CD8-positive, alpha-beta memory T cell (primary cell): ENCODE results near the gene FAM89A. TPM values are rescaled to one million over a fixed set of nuclear protein-coding genes. Genes with fewer than 3 reads are reported as not detected.
"Not testable (repeated sequence)": the region's sequence is repeated elsewhere in the genome, so short reads cannot be mapped to it uniquely, and the experiment has no call there.

Experiments
- CTCF ChIA-PET: fragments of 350-600 bp; sonication (Branson Sonifier 250); formaldehyde crosslinking; loops from one replicate; lab custom pipeline; 2021; ENCODE audit warnings: antibody characterized with exemption; lab: Charles Lee
- POLR2A ChIA-PET: fragments of 350-600 bp; sonication (Branson Sonifier 250); formaldehyde crosslinking; loops from one replicate; lab custom pipeline; 2021; ENCODE audit warnings: antibody characterized with exemption; lab: Charles Lee
- DNase-seq, 5 donors: peaks; one replicate each; pipeline versions ENCODE4 v3.0.0 to v3.0.0-alpha.2; 2020 to 2022; ENCODE audit warnings: mixed read lengths in 1 of 5
- H3K27ac ChIP-seq: one replicate; pipeline ENCODE4 v1.7.0; 2013; ENCODE audit warnings: low read depth, mild to moderate bottlenecking, low read length, moderate library complexity
- H3K27me3 ChIP-seq: 2 replicates; pipeline ENCODE4 v1.7.0; 2013; ENCODE audit warnings: low read length, mild to moderate bottlenecking; ENCODE audit not compliant: insufficient read depth, poor library complexity, severe bottlenecking
- H3K36me3 ChIP-seq: 2 replicates; pipeline ENCODE4 v1.7.0; 2013; ENCODE audit warnings: mild to moderate bottlenecking, low read length, moderate library complexity; ENCODE audit not compliant: insufficient read depth
- H3K4me1 ChIP-seq: 2 replicates; pipeline ENCODE4 v1.7.0; 2013; ENCODE audit warnings: mild to moderate bottlenecking, low read length, moderate library complexity; ENCODE audit not compliant: insufficient read depth
- H3K4me3 ChIP-seq: 2 replicates; pipeline ENCODE4 v1.7.0; 2013; ENCODE audit warnings: mild to moderate bottlenecking, low read length
- H3K9me3 ChIP-seq: 2 replicates; pipeline ENCODE4 v1.7.0; 2013; ENCODE audit warnings: mild to moderate bottlenecking, low read length
- H3K27ac Mint-ChIP-seq, 8 donors: one replicate each; pipeline ENCODE4 v1.8.0; 2020 to 2021; ENCODE audit warnings: mixed read lengths in 8 of 8, mild to moderate bottlenecking in 6 of 8, inconsistent platforms in 3 of 8, moderate library complexity in 3 of 8
- H3K27me3 Mint-ChIP-seq, 2 donors: one replicate each; pipeline ENCODE4 v1.8.0; 2020 to 2021; ENCODE audit warnings: mixed read lengths in 2 of 2, mild to moderate bottlenecking in 1 of 2, moderate library complexity in 1 of 2
- H3K36me3 Mint-ChIP-seq, 3 donors: one replicate each; pipeline ENCODE4 v1.8.0; 2020 to 2021; ENCODE audit warnings: mixed read lengths in 3 of 3, inconsistent platforms in 1 of 3, mild to moderate bottlenecking in 1 of 3
- H3K4me1 Mint-ChIP-seq, 3 donors: one replicate each; pipeline ENCODE4 v1.8.0; 2020 to 2021; ENCODE audit warnings: mixed read lengths in 3 of 3, inconsistent platforms in 1 of 3, mild to moderate bottlenecking in 1 of 3
- H3K4me3 Mint-ChIP-seq, 7 donors: one replicate each; pipeline ENCODE4 v1.8.0; 2020 to 2021; ENCODE audit warnings: mixed read lengths in 7 of 7, mild to moderate bottlenecking in 6 of 7, moderate library complexity in 4 of 7, inconsistent platforms in 2 of 7
- H3K9me3 Mint-ChIP-seq, 5 donors: one replicate each; pipeline ENCODE4 v1.8.0; 2020 to 2022; ENCODE audit warnings: mixed read lengths in 5 of 5, mild to moderate bottlenecking in 3 of 5, moderate library complexity in 2 of 5, inconsistent platforms in 1 of 5
- polyA plus RNA-seq: library from polyadenylated mRNA; unstranded; fragments of 300-500 nt; fragmentation: Illumina TruSeq; gene quantifications from one replicate; pipeline ENCODE4 v1.2.3, GENCODE V29; 2021
- total RNA-seq, 2 experiments: library from RNA; stranded (reverse); gene quantifications; one replicate each; pipeline ENCODE4 v1.2.3, GENCODE V29; 2021

Gene FAM89A
- total and polyA plus RNA-seq, 3 experiments from 2014 or later: 10.5 to 14.8 (median 12.1) TPM

- Histone ChIP-seq H3K27ac (no peak overlapping the region), H3K36me3 (peaks cover 34% of the 10 kb centered on the region), H3K4me1 (no peaks in the 10 kb centered on the region), H3K27me3 (no peaks in the 10 kb centered on the region), H3K4me3 (no peak overlapping the region), H3K9me3 (no peaks in the 10 kb centered on the region)
- peaks cover 23 to 36% (median 33%) of the 10 kb centered on the region in 3 donors for H3K36me3 Mint-ChIP-seq
- peaks cover 17 to 28% (median 27%) of the 10 kb centered on the region in 5 donors for H3K9me3 Mint-ChIP-seq
- no peak overlapping the region for H3K4me3 Mint-ChIP-seq
- POLR2A ChIA-PET: no interaction called here
- peaks cover 0 to 2% of the 10 kb centered on the region in 2 donors for H3K27me3 Mint-ChIP-seq
- no peak overlapping the region for H3K27ac Mint-ChIP-seq
- no peak for DNase-seq
- H3K4me1 Mint-ChIP-seq: no peaks in the 10 kb centered on the region
- CTCF ChIA-PET: no interaction called here
Measured at GRCh38 chr1:231000201-231000600, 39.9 kb downstream of the FAM89A start.

- Histone ChIP-seq H3K4me3 (no peak overlapping the region), H3K4me1 (no peaks in the 10 kb centered on the region), H3K27ac (no peak overlapping the region), H3K36me3 (peaks cover 44% of the 10 kb centered on the region), H3K9me3 (no peaks in the 10 kb centered on the region), H3K27me3 (no peaks in the 10 kb centered on the region)
- Mint-ChIP-seq H3K36me3 (peaks cover 12 to 42% (median 37%) of the 10 kb centered on the region in 3 donors), H3K27ac (no peak overlapping the region), H3K27me3 (no peaks in the 10 kb centered on the region), H3K9me3 (no peaks in the 10 kb centered on the region), H3K4me1 (peaks cover 0 to under 1% (median 0%) of the 10 kb centered on the region in 3 donors), H3K4me3 (no peak overlapping the region)
- POLR2A ChIA-PET: no interaction called here
- CTCF ChIA-PET: no interaction called here
- DNase-seq: no peak
Measured at GRCh38 chr1:230994860-230995259, 45.2 kb downstream of the FAM89A start.

- peak overlapping the region in 1 of 7 donors; percentile 16 for H3K4me3 Mint-ChIP-seq
- H3K9me3 Mint-ChIP-seq: no peaks in the 10 kb centered on the region
- H3K4me3 ChIP-seq: no peak overlapping the region
- H3K27me3 ChIP-seq: no peaks in the 10 kb centered on the region
- H3K27ac Mint-ChIP-seq: no peak overlapping the region
- POLR2A ChIA-PET: no interaction called here
- no peaks in the 10 kb centered on the region for H3K9me3 ChIP-seq
- CTCF ChIA-PET: interaction anchor here (1.5 kb wide), 1 partner anchor 13 kb away, joined by 4 read pairs; the partner anchor contains the start of genes ARV1 and TTC13
- H3K4me1 Mint-ChIP-seq: peaks cover 0 to 14% (median 3%) of the 10 kb centered on the region in 3 donors
- H3K27me3 Mint-ChIP-seq: no peaks in the 10 kb centered on the region
- H3K4me1 ChIP-seq: no peaks in the 10 kb centered on the region
- peaks cover 12 to 53% (median 32%) of the 10 kb centered on the region in 3 donors for H3K36me3 Mint-ChIP-seq
- peaks cover 21% of the 10 kb centered on the region for H3K36me3 ChIP-seq
- H3K27ac ChIP-seq: no peak overlapping the region
- no peak for DNase-seq
Measured at GRCh38 chr1:230992100-230992774, 47.8 kb downstream of the FAM89A start.

GRCh38 chr1:230987448-230987847 lies 52.6 kb downstream of the FAM89A start:
- peak overlapping the region in 2 of 8 donors; percentile 9 to 29 for H3K27ac Mint-ChIP-seq

GRCh38 chr1:230986976-230987375 lies 53.1 kb downstream of the FAM89A start:
- CTCF ChIA-PET: interaction anchor here (1.2 kb wide), 1 partner anchor 8 kb away, joined by 3 read pairs; the partner anchor contains the start of genes ARV1 and TTC13
- no peak for DNase-seq

More at GRCh38 chr1:230987448-230987847, 52.6 kb downstream of the FAM89A start:
- peaks cover 4 to 42% (median 38%) of the 10 kb centered on the region in 3 donors for H3K4me1 Mint-ChIP-seq
- Histone ChIP-seq H3K9me3 (no peaks in the 10 kb centered on the region), H3K27ac (no peak overlapping the region), H3K4me3 (no peak overlapping the region), H3K4me1 (peaks cover 4% of the 10 kb centered on the region), H3K27me3 (no peaks in the 10 kb centered on the region), H3K36me3 (peaks cover 8% of the 10 kb centered on the region)
- H3K9me3 Mint-ChIP-seq: no peaks in the 10 kb centered on the region
- ChIA-PET CTCF (interaction anchor here (1.2 kb wide), 1 partner anchor 9 kb away, joined by 3 read pairs; the partner anchor contains the start of genes ARV1 and TTC13), POLR2A (no interaction called here)
- peaks cover 12 to 57% (median 21%) of the 10 kb centered on the region in 3 donors for H3K36me3 Mint-ChIP-seq
- no peaks in the 10 kb centered on the region for H3K27me3 Mint-ChIP-seq
- no peak for DNase-seq
- no peak overlapping the region for H3K4me3 Mint-ChIP-seq

GRCh38 chr1:230985711-230986110 lies 54.3 kb downstream of the FAM89A start:
- Mint-ChIP-seq H3K9me3 (no peaks in the 10 kb centered on the region), H3K27me3 (no peaks in the 10 kb centered on the region), H3K27ac (peak overlapping the region in 2 of 8 donors; percentile 4 to 36), H3K36me3 (peaks cover 0 to 41% (median 12%) of the 10 kb centered on the region in 3 donors), H3K4me1 (peaks cover 4 to 42% (median 38%) of the 10 kb centered on the region in 3 donors), H3K4me3 (no peak overlapping the region)
- Histone ChIP-seq H3K9me3 (no peaks in the 10 kb centered on the region), H3K27ac (peak overlapping the region; percentile 13), H3K27me3 (no peaks in the 10 kb centered on the region), H3K36me3 (no peaks in the 10 kb centered on the region), H3K4me1 (peaks cover 4% of the 10 kb centered on the region), H3K4me3 (no peak overlapping the region)
- no peak for DNase-seq
- ChIA-PET CTCF (no interaction called here), POLR2A (no interaction called here)

More at GRCh38 chr1:230986976-230987375, 53.1 kb downstream of the FAM89A start:
- peaks cover 7% of the 10 kb centered on the region for H3K36me3 ChIP-seq
- Mint-ChIP-seq H3K9me3 (no peaks in the 10 kb centered on the region), H3K36me3 (peaks cover 9 to 52% (median 17%) of the 10 kb centered on the region in 3 donors), H3K27me3 (no peaks in the 10 kb centered on the region), H3K27ac (no peak overlapping the region), H3K4me3 (no peak overlapping the region), H3K4me1 (peaks cover 4 to 42% (median 38%) of the 10 kb centered on the region in 3 donors)
- no peak overlapping the region for H3K4me3 ChIP-seq
- no peak overlapping the region for H3K27ac ChIP-seq
- peaks cover 4% of the 10 kb centered on the region for H3K4me1 ChIP-seq
- no peaks in the 10 kb centered on the region for H3K27me3 ChIP-seq
- H3K9me3 ChIP-seq: no peaks in the 10 kb centered on the region
- POLR2A ChIA-PET: no interaction called here

GRCh38 chr1:230984622-230985515 lies 55.2 kb downstream of the FAM89A start:
- peak overlapping the region in 5 of 8 donors; percentile 10 to 45 (median 17) for H3K27ac Mint-ChIP-seq
- H3K9me3 ChIP-seq, CTCF ChIA-PET, H3K36me3 ChIP-seq, DNase-seq, H3K4me3 ChIP-seq, H3K4me1 ChIP-seq, H3K27me3 ChIP-seq, H3K27me3 Mint-ChIP-seq, H3K9me3 Mint-ChIP-seq, POLR2A ChIA-PET: not testable (repeated sequence)
- peak overlapping the region; percentile 13 for H3K27ac ChIP-seq
- peaks cover 0 to 37% (median 10%) of the 10 kb centered on the region in 3 donors for H3K36me3 Mint-ChIP-seq
- peaks cover 8 to 46% (median 38%) of the 10 kb centered on the region in 3 donors for H3K4me1 Mint-ChIP-seq
- peak overlapping the region in 1 of 7 donors; percentile 31 for H3K4me3 Mint-ChIP-seq
